ENCODE data around the gene MIPEP.

The MIPEP gene

GRCh38 chr13:23810685-23811240, 78.4 kb downstream of the MIPEP start:
- TF ChIP-seq CTCF (IDR thresholded peaks at IDR 0.05; ENCODE audit: low read depth, low read length), result no peak
- no peak overlapping the region for H3K4me3 ChIP-seq (replicated peaks in 1 of 2; ENCODE audit: low read depth in 2 of 2, low read length in 2 of 2)
- DNase-seq (ENCODE audit: low read depth in 2 of 2), result no peak

GRCh38 chr13:23808803-23809202, 80.4 kb downstream of the MIPEP start:
- DNase-seq (ENCODE audit: low read depth in 2 of 2), result no peak
- no peak overlapping the region for H3K4me3 ChIP-seq (replicated peaks in 1 of 2; ENCODE audit: low read depth in 2 of 2, low read length in 2 of 2)
- no peak for TF ChIP-seq CTCF (IDR thresholded peaks at IDR 0.05; ENCODE audit: low read depth, low read length)

GRCh38 chr13:23806874-23807526, 82.2 kb downstream of the MIPEP start:
- no peak for DNase-seq (ENCODE audit: low read depth in 2 of 2)
- TF ChIP-seq CTCF (IDR thresholded peaks at IDR 0.05; ENCODE audit: low read depth, low read length), result no peak
- H3K4me3 ChIP-seq (replicated peaks in 1 of 2; ENCODE audit: low read depth in 2 of 2, low read length in 2 of 2), result no peak overlapping the region

DNA sequence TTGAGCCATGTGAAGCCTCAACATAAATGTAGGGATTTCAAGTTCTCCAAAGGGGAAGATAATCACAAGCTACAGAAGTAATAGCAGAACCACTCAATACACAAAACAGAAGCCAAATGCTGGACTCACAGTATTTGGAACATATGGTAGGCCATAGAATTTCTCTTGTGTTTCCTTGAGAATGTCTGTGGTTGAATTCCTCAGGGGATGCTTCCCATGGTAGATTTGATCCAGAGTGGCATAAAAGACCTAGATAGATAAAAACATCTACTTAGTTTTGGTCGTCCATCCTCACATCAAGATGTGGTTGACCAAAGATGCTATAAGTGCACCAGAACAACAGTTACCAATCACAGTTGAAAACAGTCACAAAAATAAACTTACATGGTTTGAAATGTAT, 83.4 kb downstream of the MIPEP start:
- DNase-seq (ENCODE audit: low read depth in 2 of 2), result no peak
- TF ChIP-seq CTCF (IDR thresholded peaks at IDR 0.05; ENCODE audit: low read depth, low read length), result no peak
- H3K4me3 ChIP-seq (replicated peaks in 1 of 2; ENCODE audit: low read depth in 2 of 2, low read length in 2 of 2), result no peak overlapping the region

DNA sequence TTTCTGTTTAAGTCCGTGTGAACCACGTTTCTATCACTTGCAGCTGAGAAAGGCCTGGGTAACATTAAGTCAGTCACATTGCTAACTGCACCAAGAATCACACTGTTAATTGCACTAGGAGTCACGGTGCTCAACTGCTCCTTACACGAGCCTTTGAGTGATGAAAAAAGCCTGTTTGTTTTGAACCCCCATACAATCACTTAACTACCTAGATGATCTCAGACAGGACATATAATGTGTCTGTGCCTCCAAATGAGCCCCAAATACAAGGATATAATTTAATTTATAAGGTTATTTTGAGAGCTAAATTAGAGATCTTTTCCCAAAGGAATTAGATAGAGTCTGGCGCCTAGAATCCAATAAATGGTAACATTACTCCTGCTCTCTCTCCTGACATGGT, 84.1 kb downstream of the MIPEP start:
- no peak overlapping the region for H3K4me3 ChIP-seq (replicated peaks in 1 of 2; ENCODE audit: low read depth in 2 of 2, low read length in 2 of 2)
- no peak for TF ChIP-seq CTCF (IDR thresholded peaks at IDR 0.05; ENCODE audit: low read depth, low read length)
- no peak for DNase-seq (ENCODE audit: low read depth in 2 of 2)

DNA sequence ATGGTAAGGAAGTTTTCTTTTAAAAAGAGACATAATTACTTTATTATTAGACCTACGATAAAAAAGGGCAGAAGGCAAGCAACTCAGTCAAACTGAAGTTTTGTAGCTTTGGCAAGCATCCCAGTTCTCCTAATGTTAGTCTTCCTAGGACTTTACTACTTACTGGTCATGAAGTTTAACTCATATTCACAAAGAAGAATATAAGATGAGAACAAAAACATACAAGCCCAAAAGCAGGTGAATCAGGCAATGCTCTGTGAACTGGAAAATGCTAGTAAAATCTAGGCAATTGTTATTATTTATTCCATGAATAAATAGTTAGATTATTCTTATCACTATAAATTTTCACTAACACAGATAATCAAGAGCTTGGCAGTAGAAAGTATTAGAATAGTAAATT, 85.0 kb downstream of the MIPEP start:
- TF ChIP-seq CTCF (IDR thresholded peaks at IDR 0.05; ENCODE audit: low read depth, low read length), result no peak
- no peak for DNase-seq (ENCODE audit: low read depth in 2 of 2)
- H3K4me3 ChIP-seq (replicated peaks in 1 of 2; ENCODE audit: low read depth in 2 of 2, low read length in 2 of 2), result no peak overlapping the region

DNA sequence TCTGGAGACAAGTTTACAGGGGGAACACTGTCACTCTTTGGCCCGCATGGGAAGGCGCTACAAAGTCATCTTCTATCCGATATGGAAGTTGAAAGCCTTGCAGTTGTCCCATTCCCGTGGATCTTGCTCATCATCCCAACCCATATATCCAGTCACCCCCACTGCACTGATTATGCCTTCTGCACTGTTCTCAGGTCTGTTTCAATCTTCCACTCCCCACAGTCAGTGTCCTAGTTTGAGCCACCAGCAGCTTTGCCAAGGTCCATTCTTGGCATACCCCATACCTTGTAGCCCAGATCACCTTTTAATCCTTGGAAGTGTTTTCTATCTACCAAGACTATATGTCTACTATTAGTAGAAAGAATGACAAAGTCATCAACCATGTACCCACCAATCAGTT, 88.1 kb downstream of the MIPEP start:
- no peak overlapping the region for H3K4me3 ChIP-seq (replicated peaks in 1 of 2; ENCODE audit: low read depth in 2 of 2, low read length in 2 of 2)
- no peak for TF ChIP-seq CTCF (IDR thresholded peaks at IDR 0.05; ENCODE audit: low read depth, low read length)
- no peak for DNase-seq (ENCODE audit: low read depth in 2 of 2)

All from cardiac fibroblast (primary cell).